Measurements from ENCODE around the gene GPR176.

Gene GPR176

GRCh38 chr15:39782441-39783138, 137.5 kb downstream of the GPR176 start, which contains the start of gene FSIP1 (continued):
- TF ChIP-seq BCL6B (tag by site-specific recombination; IDR thresholded peaks at IDR 0.05) (no peak), ZNF791 (tag by site-specific recombination; IDR thresholded peaks at IDR 0.05) (no peak), ZNF629 (tag by site-specific recombination; IDR thresholded peaks at IDR 0.05) (0 out of 2 replicates have a peak, but pooled peaks have one; percentile 43), ZSCAN4 (tag by site-specific recombination; IDR thresholded peaks at IDR 0.05) (no peak), ZNF138 (tag by site-specific recombination; IDR thresholded peaks at IDR 0.05; ENCODE audit: borderline replicate concordance) (no peak), ZNF366 (tag by site-specific recombination; conservative IDR thresholded peaks at IDR 0.05) (peak; percentile 82), ZNF843 (tag by site-specific recombination; IDR thresholded peaks at IDR 0.05) (no peak), ZFHX2 (tag by site-specific recombination; conservative IDR thresholded peaks at IDR 0.05) (peak; percentile 24; the same call in 1 of the 2 replicates), ZNF48 (tag by site-specific recombination; IDR thresholded peaks at IDR 0.05) (no peak), ZNF785 (tag by site-specific recombination; IDR thresholded peaks at IDR 0.05) (no peak), ZIC2 (tag by site-specific recombination; IDR thresholded peaks at IDR 0.05) (0 out of 2 replicates have a peak, but pooled peaks have one; percentile 19), ZNF624 (tag by site-specific recombination; IDR thresholded peaks at IDR 0.05) (no peak), ZNF623 (tag by site-specific recombination; IDR thresholded peaks at IDR 0.05) (no peak), ZSCAN5A (tag by site-specific recombination; IDR thresholded peaks at IDR 0.05) (no peak), GFI1B (tag by site-specific recombination; IDR thresholded peaks at IDR 0.05) (no peak), ZEB2 (tag by site-specific recombination; IDR thresholded peaks at IDR 0.05) (peak; percentile 63), ZNF157 (tag by site-specific recombination; IDR thresholded peaks at IDR 0.05) (no peak), ZXDB (tag by site-specific recombination; IDR thresholded peaks at IDR 0.05) (peak; percentile 81), ZNF76 (tag by site-specific recombination; IDR thresholded peaks at IDR 0.05; ENCODE audit: borderline replicate concordance, low read depth) (0 out of 2 replicates have a peak, but pooled peaks have one; percentile 48)
- TF ChIP-seq, protein P1, sequence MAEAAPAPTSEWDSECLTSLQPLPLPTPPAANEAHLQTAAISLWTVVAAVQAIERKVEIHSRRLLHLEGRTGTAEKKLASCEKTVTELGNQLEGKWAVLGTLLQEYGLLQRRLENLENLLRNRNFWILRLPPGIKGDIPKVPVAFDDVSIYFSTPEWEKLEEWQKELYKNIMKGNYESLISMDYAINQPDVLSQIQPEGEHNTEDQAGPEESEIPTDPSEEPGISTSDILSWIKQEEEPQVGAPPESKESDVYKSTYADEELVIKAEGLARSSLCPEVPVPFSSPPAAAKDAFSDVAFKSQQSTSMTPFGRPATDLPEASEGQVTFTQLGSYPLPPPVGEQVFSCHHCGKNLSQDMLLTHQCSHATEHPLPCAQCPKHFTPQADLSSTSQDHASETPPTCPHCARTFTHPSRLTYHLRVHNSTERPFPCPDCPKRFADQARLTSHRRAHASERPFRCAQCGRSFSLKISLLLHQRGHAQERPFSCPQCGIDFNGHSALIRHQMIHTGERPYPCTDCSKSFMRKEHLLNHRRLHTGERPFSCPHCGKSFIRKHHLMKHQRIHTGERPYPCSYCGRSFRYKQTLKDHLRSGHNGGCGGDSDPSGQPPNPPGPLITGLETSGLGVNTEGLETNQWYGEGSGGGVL (tag by site-specific recombination; IDR thresholded peaks at IDR 0.05): peak; percentile 68
- TF ChIP-seq, protein P2, sequence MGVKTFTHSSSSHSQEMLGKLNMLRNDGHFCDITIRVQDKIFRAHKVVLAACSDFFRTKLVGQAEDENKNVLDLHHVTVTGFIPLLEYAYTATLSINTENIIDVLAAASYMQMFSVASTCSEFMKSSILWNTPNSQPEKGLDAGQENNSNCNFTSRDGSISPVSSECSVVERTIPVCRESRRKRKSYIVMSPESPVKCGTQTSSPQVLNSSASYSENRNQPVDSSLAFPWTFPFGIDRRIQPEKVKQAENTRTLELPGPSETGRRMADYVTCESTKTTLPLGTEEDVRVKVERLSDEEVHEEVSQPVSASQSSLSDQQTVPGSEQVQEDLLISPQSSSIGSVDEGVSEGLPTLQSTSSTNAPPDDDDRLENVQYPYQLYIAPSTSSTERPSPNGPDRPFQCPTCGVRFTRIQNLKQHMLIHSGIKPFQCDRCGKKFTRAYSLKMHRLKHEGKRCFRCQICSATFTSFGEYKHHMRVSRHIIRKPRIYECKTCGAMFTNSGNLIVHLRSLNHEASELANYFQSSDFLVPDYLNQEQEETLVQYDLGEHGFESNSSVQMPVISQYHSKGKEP (tag by site-specific recombination; IDR thresholded peaks at IDR 0.05): no peak
- TF ChIP-seq, protein P3, sequence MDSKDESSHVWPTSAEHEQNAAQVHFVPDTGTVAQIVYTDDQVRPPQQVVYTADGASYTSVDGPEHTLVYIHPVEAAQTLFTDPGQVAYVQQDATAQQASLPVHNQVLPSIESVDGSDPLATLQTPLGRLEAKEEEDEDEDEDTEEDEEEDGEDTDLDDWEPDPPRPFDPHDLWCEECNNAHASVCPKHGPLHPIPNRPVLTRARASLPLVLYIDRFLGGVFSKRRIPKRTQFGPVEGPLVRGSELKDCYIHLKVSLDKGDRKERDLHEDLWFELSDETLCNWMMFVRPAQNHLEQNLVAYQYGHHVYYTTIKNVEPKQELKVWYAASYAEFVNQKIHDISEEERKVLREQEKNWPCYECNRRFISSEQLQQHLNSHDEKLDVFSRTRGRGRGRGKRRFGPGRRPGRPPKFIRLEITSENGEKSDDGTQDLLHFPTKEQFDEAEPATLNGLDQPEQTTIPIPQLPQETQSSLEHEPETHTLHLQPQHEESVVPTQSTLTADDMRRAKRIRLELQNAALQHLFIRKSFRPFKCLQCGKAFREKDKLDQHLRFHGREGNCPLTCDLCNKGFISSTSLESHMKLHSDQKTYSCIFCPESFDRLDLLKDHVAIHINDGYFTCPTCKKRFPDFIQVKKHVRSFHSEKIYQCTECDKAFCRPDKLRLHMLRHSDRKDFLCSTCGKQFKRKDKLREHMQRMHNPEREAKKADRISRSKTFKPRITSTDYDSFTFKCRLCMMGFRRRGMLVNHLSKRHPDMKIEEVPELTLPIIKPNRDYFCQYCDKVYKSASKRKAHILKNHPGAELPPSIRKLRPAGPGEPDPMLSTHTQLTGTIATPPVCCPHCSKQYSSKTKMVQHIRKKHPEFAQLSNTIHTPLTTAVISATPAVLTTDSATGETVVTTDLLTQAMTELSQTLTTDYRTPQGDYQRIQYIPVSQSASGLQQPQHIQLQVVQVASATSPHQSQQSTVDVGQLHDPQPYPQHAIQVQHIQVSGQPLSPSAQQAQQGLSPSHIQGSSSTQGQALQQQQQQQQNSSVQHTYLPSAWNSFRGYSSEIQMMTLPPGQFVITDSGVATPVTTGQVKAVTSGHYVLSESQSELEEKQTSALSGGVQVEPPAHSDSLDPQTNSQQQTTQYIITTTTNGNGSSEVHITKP (tag by site-specific recombination; IDR thresholded peaks at IDR 0.05): peak; percentile 98
- TF ChIP-seq, protein P4, sequence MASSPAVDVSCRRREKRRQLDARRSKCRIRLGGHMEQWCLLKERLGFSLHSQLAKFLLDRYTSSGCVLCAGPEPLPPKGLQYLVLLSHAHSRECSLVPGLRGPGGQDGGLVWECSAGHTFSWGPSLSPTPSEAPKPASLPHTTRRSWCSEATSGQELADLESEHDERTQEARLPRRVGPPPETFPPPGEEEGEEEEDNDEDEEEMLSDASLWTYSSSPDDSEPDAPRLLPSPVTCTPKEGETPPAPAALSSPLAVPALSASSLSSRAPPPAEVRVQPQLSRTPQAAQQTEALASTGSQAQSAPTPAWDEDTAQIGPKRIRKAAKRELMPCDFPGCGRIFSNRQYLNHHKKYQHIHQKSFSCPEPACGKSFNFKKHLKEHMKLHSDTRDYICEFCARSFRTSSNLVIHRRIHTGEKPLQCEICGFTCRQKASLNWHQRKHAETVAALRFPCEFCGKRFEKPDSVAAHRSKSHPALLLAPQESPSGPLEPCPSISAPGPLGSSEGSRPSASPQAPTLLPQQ (tag by site-specific recombination; IDR thresholded peaks at IDR 0.05): peak; percentile 52
- TF ChIP-seq, protein P5, sequence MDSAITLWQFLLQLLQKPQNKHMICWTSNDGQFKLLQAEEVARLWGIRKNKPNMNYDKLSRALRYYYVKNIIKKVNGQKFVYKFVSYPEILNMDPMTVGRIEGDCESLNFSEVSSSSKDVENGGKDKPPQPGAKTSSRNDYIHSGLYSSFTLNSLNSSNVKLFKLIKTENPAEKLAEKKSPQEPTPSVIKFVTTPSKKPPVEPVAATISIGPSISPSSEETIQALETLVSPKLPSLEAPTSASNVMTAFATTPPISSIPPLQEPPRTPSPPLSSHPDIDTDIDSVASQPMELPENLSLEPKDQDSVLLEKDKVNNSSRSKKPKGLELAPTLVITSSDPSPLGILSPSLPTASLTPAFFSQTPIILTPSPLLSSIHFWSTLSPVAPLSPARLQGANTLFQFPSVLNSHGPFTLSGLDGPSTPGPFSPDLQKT (IDR thresholded peaks at IDR 0.05; ENCODE audit: borderline replicate concordance, low read depth, low read length): peak; percentile 63; the same call in 1 of the 2 replicates
